GM18870 (cell line): ENCODE results near the gene LMOD3.

Experiments used
- ATAC-seq: cut with Tn5 transposase; IDR thresholded peaks from one replicate; pipeline ENCODE4 v1.9.1; 2021; ENCODE audit warnings: moderate library complexity; ENCODE audit not compliant: unreplicated experiment

LMOD3 gene

DNA sequence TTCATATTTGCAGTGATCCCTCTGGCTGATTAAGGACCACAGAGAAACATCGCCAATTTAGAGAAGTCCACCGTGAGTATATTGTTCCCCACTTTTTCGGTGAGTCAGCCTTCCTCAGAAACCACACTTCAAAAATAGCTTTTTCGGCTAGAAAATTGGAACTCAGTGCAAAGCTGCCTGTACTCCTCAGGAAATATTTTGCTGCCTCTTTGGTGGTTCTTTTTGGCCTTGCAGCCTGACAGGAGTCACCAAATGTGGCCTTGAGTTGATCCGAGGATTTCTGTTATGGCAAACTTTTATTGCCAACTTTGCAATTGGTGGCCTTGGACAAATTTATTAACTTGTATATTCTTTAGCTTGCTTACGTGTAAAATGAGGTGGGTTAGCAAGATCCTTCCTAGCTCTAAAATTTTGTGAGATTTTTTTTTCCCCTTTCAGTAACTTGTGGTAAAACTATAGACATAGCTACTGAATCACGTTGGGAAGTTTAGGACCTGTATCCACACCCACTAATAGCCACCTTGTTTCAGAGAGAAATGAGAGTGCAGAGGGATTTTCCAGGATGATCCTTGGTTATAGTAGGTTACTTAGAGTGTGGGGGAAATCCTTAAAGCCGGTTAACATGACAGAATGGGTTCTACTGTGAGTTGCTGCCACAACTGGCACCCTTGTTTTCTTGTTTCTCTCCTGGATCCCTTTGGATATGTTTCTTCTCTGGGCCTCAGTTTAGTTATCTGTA lies 27.8 kb downstream of the LMOD3 start:
- no peak for ATAC-seq

DNA sequence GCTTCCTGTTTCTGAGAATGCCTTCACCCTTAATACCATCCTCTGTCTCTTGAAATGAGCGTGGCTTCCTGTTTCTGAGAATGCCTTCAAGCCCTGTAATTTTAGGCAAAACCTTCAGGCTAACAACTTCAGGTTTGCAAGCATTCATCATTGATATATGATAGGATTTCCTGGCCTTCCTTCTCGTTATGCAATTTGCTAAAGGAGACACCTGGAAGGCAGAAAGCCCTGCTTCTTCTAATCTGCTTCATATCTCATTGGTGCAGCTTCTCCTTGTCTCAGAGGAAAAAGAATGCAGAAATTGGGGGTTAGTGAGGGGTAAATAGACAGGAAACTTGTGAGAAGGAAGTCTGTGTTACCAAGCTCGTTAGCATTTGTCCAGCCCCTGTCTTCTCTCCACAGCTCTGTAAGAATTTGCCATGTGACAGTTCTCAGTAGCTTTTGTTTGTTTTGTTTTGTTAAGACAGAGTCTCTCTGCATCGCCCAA lies 30.3 kb downstream of the LMOD3 start:
- peak; percentile 75 for ATAC-seq

DNA sequence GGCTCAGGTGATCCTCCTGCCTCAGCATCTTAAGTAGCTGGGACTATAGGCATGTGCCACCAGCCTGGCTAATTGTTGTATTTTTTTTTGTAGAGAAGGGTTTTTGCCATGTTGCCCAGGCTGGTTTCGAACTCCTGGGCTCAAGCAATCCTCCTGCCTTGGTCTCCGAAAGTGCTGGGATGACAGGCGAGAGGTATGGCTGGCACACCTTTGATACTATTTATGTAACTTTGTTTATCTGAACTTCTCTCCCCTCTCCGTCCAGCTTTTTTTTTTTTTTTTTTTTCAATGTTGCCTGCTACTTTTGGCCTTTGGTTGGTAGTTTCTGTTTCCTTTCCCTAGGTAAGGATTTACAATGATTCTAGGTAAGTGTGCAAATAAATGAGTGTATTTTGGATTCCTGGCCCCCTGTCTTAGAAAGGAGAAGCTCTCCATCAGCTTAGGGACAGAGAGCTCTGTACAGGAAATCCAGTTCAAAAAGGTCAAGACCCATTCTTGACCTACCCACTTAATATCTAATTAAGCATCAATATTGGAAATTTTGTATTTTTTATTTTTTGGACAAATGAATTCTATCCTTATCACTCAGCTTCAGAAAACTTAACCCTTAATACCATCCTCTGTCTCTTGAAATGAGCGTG lies 30.9 kb downstream of the LMOD3 start:
- no peak for ATAC-seq

DNA sequence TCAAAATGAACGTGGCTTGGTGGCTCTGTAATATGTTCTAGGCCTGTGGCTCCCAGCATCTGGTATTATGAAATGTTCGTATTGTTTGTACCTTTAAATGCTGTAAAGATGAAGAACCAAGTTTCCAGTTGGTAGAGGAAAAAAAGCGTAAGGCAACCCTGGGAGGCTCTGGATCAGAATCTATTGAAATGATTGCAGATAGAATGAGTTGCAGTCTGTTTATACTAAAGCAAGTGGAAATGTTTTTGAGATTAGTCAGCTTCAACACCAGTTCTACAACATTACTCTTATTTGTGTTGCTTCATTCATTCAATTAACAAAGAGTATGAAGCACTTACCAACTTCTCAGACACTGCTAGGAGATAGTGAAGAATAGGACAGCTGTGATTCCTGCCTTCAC lies 32.4 kb downstream of the LMOD3 start:
- ATAC-seq = no peak

DNA sequence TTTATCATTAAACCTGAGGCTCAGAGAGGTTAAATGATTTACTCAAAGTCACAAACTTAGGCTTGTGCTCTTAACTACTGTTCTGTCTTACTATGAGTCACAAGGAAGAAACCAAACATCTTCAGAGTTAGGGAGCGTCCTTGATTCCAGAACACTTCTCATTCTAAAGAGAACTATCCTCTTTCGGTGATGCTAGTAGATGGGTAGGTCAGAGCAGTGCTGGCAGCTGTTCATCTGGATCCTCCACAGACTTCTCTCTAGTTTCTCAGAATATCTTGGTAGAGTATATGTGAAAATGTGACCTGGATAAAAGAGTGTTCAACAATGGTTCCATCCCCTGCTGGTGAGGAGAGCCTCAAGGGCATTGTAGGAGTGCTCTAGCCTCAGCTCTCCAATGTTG lies 34.3 kb downstream of the LMOD3 start:
- ATAC-seq = peak; percentile 30

DNA sequence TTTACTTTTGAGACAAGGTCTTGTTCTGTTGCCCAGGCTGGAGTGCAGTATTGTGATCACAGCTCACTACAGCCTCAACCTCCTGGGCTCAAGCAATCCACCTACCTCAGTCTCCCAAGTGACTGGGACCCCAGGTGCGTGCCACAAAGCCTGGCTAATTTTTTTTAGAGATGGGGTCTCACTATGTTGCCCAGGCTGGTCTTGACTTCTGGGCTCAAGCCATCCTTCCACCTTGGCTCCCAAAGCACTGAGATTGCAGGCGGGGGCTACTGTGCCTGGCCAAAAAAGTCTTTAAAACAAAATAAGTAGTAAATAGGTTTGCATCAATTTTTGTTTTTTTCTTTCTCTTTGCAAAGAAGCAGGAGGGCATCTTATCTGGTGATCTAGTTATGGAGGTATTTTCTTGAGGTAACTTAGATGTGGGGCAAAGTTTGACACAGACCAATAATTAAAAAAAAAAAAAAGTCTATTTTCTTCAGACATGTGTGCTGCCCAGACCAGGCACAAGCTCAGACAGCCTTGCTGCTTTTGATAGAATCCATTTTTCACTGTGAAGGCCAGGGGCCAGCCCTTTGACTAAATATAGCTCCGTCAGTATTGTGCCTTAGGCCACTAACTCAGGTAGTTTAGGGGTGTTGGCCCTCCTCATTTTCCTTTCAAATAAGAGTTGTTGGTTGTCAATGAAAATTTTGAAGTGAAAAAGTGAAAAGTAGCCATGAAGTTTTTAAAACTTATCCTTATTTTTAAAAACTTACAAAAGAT lies 35.2 kb downstream of the LMOD3 start:
- no peak for ATAC-seq

DNA sequence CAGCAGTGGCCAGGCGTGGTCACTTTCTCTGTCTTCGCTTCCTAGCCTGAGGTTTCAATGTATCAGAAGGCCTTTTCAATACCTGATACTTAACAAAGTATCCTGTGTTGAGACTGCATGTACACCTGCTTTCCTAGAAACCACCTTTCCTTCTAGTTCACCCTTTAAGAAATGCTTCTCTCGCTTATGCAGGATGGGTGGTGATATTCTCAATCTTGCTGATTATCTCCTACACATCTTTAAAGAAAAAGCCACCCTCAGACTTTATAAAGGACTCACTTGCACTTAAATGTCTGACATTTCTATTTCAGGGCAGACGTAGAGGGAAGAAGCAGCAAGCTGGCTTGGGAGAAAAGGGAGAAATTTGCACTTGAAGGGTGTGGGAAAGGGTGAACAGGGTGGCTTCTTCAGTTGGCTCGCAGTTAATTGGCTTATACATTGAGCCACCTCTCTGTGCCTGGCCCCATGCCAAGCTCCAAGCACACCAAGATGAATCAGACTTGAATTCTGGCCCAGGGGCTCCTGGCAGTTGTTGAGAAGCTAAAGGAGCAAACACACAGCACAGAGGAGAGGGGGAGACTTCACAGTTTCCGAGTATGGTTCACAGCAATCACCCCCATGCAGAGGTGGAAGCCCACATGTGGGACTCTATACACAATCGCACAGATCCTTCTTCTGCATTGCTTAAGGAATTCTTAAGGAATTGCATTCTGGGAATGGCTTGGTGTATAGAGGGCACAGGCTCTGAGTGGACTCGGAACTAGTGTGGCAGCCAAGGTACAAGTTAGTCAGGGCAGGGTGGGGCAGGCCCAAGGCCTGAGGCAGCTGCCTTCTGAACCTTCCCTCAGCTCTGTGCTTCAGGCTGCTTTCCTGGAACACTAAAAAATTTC lies 36.3 kb downstream of the LMOD3 start:
- ATAC-seq = no peak

DNA sequence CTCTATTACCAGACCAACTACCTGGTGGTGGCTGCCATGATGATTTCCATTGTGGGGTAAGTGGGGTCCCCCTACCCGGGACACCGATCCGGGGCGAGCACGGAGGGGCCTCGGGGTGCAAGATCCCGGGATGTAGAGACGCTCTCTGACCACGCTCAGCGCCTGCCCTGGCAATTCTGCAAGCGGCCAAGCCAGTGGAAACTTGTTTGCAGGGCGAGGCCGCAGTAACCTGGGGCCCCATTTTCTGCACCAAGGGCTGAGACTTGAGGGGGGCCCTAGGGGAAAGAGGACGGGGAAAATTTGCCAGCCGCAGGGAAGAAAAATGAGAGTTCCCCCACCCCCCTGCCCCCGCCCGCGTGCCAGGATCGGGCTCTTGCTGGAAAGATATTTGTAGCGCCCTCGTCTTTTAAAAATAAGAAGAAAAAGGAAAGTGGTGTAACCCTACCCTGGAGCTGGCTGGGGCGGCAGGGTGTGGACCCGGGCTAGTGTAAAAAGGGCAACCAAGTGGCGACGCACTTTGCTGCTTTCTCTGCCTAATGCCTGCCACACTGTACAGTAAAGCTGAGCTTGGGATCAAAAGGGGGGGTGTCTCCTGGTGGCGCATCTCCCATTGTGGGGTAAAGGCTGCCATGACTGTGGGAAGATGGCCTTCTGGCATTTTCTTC lies 37.1 kb downstream of the LMOD3 start:
- ATAC-seq = no peak

DNA sequence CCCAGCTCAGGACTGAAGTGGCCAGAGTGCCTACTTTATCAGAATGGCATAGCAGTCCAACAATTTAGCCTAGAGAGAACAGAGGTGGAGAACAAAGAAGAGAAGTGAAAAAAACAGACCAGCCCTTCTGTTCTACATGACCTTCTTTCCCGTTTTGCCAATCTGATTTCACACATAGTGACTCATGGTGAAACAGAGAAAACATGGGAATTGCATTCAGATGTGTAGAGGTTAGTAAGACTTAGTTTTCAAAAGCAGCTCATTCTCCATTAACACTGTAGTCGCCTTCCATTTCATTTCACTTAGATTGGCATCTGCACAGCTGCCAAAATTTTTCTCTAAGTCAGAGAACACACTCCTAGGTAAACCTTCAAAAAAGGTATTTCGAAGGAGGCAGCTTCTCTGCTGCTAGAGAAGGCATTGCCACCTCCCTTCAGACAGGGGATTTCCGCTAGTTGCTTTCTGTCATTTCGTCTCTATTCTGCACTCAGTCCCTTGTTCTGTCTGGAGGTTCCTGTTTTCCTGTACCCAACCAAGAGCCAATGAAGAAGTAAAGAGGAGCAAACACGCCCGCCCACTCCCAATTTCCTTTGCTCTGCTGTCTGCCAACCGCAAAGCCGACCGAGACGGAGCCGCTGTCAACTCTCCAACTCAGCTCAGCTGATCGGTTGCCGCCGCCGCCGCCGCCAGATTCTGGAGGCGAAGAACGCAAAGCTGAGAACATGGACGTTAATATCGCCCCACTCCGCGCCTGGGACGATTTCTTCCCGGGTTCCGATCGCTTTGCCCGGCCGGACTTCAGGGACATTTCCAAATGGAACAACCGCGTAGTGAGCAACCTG lies 37.8 kb downstream of the LMOD3 start, which contains the start of gene ARL6IP5:
Gene ARL6IP5 (plus strand): TSS at position 612 of the 842 bp plus-strand sequence. CDS start 111 bp downstream, at position 723.
- peak; percentile 55 for ATAC-seq

DNA sequence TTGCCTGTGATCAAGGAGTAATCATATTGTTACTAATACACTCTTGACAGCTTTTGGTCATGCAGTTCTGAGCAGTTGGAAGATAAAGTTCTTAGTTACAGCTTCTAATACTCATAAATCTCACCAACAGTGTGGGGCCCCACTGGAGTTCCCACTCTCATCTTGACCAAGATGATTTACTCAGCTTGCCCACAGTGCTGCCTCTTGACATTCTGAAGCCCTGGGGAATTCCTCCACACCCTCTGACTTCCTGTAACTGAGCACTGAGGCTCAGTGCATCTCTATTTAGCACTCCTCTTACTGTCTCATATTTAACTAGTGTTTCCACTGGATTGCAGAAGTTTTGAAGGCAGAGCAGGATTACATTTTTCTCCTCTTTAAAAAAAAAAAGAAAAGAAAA lies 39.6 kb downstream of the LMOD3 start:
- peak; percentile 75 for ATAC-seq

DNA sequence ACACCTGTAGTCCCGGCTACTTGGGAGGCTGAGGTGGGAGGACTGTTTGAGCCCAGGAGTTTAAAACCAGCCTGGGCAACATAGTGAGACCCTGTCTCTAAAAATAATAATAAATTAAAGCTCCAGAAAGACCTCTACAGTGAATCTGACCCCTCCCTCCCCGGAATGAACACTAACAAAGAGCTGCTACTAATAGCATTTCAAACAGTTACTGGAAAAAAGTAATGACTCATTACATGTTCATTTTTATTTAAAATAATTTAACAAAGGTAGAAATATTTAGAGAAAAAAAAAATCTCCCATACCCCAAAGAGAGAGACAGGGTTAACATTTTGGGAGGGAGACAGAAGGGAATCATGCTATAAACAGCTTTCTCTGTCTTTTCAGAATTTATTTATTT lies 40.0 kb downstream of the LMOD3 start:
- ATAC-seq = no peak

DNA sequence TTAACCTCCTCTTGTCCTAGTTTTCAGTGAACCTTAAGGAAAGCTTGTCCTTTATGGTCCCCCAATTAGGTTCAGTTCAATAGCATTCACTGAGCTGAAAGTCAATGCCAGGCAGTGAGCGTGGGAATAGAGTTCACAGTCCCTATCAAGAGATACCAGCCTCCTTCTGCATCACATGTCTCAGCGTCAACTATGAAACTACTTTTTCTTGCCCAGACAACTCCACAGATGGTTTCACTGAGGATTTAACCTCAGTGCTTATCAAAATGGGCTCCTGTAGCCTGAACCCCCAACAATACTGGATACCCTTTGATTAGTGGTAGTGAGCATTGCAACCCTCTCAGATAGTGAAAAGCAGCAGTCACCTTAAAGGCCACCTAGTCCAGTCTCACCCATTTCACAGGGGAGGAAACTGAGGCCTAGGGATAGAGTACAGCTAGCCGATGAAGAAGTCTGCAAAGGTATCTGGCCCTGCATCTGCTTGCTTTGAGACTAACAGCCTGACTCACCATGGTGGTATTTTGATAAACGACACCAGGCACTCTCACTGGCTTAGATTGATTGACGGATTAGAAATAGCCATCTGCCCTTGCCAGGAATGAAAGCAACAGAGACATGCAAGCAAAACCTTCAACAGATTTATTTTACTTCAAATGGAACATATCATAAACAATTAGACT lies 40.7 kb downstream of the LMOD3 start:
- ATAC-seq = no peak

DNA sequence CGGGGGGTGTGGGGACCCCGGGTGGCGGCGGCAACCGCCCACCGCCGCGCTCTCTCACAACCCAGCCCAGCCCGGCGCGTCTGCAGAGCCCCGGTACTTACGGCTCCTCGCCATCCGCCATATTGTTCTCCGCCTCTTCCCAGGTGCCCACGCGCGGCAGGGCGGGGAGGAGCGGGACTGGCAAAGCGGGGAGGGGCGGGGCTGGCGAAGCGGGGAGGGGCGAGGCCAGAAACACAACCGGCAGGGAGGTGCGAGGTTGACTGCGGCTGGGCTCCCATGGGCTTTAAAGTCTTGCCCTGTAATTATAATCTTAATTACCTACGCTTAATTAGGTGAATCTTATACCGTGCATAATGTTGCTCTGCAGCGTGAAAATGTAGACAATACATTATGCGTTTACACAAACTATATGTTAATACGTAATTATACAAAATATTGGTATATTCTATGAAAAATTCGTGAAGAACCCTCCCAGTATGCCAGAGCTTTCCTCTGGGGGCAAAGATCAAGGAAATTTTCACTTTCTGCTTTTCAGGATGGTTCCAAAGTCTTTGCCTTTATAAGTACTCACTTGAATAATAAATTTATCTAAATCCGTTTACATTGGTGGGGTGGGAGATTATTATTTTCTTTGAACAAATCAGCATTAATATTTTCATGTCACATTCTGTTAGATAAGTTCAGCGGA lies 42.0 kb downstream of the LMOD3 start, which contains the start of gene UBA3:
Gene UBA3 (minus strand): TSS at position 133 of the 688 bp plus-strand sequence. CDS start 12 bp downstream, at position 121.
- no peak for ATAC-seq

DNA sequence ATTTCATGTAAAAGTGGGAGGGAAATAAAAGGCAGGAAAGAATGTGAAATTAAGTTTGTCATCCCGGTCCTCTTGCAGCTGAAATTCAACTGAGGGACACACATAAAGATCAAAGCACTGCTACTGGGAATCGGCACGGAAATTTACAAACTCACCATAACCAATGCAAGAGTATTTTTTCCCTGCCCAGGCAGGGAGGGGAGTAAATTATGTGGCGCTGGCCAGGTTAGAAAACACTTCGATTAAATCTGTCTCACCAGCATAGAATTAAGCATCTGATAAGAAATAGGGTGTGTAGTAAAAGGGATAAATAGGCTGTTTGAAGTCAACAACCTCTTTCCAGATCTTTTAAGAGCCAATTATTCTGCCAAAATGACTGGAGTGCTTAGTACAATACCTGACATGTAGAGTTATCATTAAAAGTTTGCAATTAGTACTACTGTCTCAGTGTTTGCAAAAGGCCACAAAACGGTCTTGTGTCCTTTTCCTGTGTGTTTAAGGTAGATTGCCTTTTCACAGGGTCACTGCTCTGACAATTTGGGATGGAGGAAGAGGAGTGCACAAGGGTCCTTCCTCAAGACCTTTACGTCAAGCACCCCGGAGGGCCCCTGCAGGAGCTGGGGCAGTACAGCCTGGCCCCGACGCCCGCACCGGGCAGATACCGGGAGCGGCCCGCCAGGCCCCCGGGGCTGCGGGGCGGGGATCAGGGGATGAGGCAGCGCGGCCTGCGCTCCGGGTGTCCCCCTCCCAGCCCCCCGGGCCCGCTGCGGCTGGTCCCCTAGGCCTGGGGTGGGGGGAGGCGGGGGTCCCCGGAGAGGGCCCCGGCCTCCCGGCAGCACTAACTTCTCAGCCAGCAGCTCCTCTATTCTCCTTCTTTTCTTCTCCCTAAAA lies 42.9 kb downstream of the LMOD3 start:
- ATAC-seq = no peak

DNA sequence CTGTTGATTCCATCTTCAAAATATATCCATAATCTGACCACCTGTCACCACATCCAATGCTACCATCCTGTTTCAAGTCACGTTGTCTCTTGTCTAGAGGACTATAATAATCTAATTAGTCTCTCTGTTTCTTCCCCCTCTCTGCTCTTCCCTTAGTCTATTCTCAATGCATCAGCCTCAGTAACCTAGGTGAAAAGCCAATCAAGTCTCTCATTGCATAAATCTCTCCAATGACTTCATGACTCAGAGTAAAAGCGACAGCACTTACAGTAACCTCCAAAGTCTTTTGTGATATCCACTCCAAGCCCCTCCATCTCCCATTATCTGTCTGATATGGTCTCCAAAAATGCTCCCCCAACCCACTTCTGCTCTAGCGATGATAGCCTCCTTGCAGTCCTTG lies 49.5 kb downstream of the LMOD3 start:
- no peak for ATAC-seq

DNA sequence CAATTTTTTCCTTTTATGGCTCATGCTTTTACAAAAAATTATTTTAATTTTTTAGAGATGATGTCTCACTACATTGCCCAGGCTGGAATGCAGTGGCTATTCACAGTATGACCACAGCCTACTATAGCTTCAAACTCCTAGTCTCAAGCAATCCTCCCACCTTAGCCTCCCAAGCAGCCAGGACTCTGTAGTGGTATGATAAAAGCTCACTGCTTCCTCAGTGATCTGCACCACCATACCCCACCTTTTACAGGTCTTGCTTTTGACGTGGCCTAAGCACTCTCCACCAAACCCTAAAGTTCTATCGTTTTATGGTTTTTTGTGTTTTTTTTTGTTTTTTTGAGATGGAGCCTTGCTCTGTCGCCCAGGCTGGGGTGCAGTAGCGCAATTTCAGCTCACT lies 56.3 kb downstream of the LMOD3 start:
- no peak for ATAC-seq
